Measurements from ENCODE around the gene DHRS3. TPM values are rescaled to one million over a fixed set of nuclear protein-coding genes. Genes with fewer than 3 reads are reported as not detected.
A peak's percentile ranks its signal among the peaks of the same experiment; 100 is the strongest.

Gene DHRS3
- total and polyA plus RNA-seq, 2 of the 13 experiments (the other 11 are each of a cell fraction or from before 2014, with no cell fraction given), result 48.5 to 90.5 TPM

DNA sequence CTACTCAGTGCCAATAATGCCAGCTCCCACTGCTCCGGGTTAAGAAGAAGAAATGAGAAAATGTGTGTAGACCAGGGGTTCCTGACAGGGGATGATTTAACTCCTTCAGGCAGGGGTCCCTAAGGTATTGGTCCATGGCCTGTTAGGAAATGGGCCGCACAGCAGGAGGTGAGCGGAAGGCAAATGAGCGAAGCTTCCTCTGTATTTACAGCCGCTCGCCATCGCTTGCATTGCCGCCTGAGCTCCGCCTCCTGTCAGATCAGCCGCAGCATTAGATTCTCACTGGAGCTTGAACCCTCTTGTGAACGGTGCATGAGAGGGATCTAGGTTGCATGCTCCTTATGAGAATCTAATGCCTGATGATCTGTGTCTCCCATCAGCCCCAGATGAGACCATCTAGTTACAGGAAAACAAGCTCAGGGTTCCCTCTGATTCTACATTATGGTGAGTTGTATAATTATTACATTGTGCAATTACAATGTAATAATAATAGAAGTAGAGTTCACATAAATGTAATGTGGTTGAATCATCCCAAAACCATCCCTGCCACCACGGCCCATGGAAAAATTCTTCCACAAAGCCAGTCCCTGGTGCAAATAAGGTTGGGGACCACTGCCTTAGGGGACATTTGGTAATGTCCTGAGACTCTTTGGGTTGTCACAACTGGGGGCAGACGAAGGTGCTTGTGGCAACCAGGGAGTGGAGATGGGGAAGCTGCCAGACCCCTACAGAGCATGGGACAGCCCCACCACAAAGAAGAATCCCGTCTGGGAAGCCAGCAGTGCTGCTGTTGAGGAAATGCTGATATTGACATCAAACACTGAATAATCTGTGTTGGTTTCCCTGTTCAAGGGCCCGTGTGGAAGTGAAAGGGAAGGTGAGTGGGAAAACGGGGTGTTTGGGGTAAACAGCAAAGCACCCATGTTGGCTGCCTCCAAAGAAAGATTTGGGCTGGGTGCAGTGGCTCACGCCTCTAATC is 60.8 kb downstream of the DHRS3 start:
- TF ChIP-seq FOXA3 (CRISPR knock-in tag; IDR thresholded peaks at IDR 0.05) (0 out of 2 replicates have a peak, but pooled peaks have one; percentile 2), TGIF2 (CRISPR knock-in tag; IDR thresholded peaks at IDR 0.05) (peak; percentile 38; the same call in 1 of the 2 replicates), SP5 (CRISPR knock-in tag; IDR thresholded peaks at IDR 0.05; ENCODE audit: borderline replicate concordance, low read depth) (peak; percentile 58; the same call in 1 of the 2 replicates)
- TF ChIP-seq, protein P1, sequence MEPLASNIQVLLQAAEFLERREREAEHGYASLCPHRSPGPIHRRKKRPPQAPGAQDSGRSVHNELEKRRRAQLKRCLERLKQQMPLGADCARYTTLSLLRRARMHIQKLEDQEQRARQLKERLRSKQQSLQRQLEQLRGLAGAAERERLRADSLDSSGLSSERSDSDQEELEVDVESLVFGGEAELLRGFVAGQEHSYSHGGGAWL (CRISPR knock-in tag; IDR thresholded peaks at IDR 0.05), result no peak
- Histone ChIP-seq H3K36me3 (replicated peaks in 1 of 2; ENCODE audit: control insufficient read depth in 1 of 2, insufficient read depth in 2 of 2, low read length in 2 of 2) (no peaks in the 10 kb centered on the region), H3K27ac (ENCODE audit: extremely low read length, insufficient read depth, low read length) (no peak overlapping the region), H3K9me3 (ENCODE audit: low read length) (no peaks in the 10 kb centered on the region), H3K27me3 (ENCODE audit: control insufficient read depth in 1 of 2, insufficient read depth in 2 of 2, low read length in 2 of 2) (peaks cover 0 to 12% of the 10 kb centered on the region in 2 experiments; a peak in 2 of 5 replicates), H3K9ac (ENCODE audit: insufficient read depth, low read depth, low read length) (no peak overlapping the region), H4K20me1 (ENCODE audit: insufficient read depth, low read length) (no peaks in the 10 kb centered on the region), H2AFZ (ENCODE audit: low read length) (no peak overlapping the region), H3K4me1 (ENCODE audit: insufficient read depth, low read length) (peaks cover 65% of the 10 kb centered on the region), H3K79me2 (ENCODE audit: insufficient read depth, low read length) (no peaks in the 10 kb centered on the region), H3K4me3 (replicated peaks in 1 of 3; ENCODE audit: insufficient read depth in 1 of 3, low read depth in 2 of 3, low read length in 3 of 3) (peak overlapping the region in 1 of 3 experiments; percentile 25; a peak in 1 of 6 replicates), H3K4me2 (ENCODE audit: low read depth, low read length) (peak overlapping the region; percentile 66)
- no peak for DNase-seq (ENCODE audit: low spot score)
- no peak for FAIRE-seq
- ChIA-PET CTCF (ENCODE audit: low intra/inter-chr PET ratio, low total read pairs) (no interaction called here), POLR2A (interaction anchor here (1.1 to 1.7 kb wide), 8 partner anchors 16 to 62 kb away, joined by 3 to 9 read pairs (median 5); partner anchors contain the start of gene DHRS3)
- no peak for ATAC-seq
- WGBS (ENCODE audit: low lambda C conversion rate), result 53% methylated on average over 9 of the region's 17 CpGs
- intact Hi-C loops (cut with micrococcal nuclease; ENCODE audit: unreplicated experiment), result no loop called here
- in situ Hi-C loops (cut with HindIII; ENCODE audit: extremely low pct_ligation_motif_present, low pct_unique_long_range_greater_than_20kb), result no loop called here
- BruUV-seq (replicated peaks), result no TSS peak

DNA sequence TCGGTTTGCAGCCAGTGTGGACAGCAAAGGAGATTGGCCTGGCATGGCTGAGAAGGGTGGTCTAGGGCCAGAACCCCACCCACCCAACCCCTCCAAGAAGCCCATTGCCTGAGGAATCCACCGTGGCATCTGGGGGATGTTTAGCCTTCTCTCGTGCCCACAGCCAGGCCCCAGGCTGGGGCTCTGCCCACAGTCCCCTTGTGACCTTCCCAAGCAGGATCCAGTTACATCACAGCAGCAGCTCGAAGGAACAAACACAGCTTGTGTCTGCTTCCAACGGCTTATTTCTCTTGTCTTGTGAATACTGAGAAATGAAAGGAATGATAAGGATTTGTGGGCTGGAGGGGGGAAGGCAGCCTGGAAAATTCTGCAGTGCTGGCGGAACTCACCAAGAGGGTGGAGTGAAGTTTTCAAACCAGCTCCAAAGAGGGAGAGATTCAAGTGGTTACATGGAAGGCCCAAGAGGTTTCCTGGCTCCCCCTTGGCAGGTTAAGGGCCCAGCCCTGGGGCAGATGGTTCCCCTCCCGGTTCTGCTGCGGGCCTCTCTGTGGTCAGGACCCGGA is 61.6 kb downstream of the DHRS3 start:
- peaks cover 0 to 12% of the 10 kb centered on the region in 2 experiments; a peak in 2 of 5 replicates for H3K27me3 ChIP-seq (ENCODE audit: control insufficient read depth in 1 of 2, insufficient read depth in 2 of 2, low read length in 2 of 2)
- H3K4me2 ChIP-seq (ENCODE audit: low read depth, low read length), result peak overlapping the region; percentile 66
- no peaks in the 10 kb centered on the region for H3K79me2 ChIP-seq (ENCODE audit: insufficient read depth, low read length)
- H3K9me3 ChIP-seq (ENCODE audit: low read length), result no peaks in the 10 kb centered on the region
- no peaks in the 10 kb centered on the region for H4K20me1 ChIP-seq (ENCODE audit: insufficient read depth, low read length)
- FAIRE-seq, result no peak
- CTCF ChIA-PET (ENCODE audit: low intra/inter-chr PET ratio, low total read pairs), result no interaction called here
- H2AFZ ChIP-seq (ENCODE audit: low read length), result peak overlapping the region; percentile 77
- H3K36me3 ChIP-seq (replicated peaks in 1 of 2; ENCODE audit: control insufficient read depth in 1 of 2, insufficient read depth in 2 of 2, low read length in 2 of 2), result no peaks in the 10 kb centered on the region
- no peak for DNase-seq (ENCODE audit: low spot score)
- no TSS peak for BruUV-seq (replicated peaks)
- 8% methylated on average over 8 of the region's 9 CpGs for WGBS (ENCODE audit: low lambda C conversion rate)
- ATAC-seq, result no peak
- POLR2A ChIA-PET, result interaction anchor here (1.1 to 1.7 kb wide), 8 partner anchors 16 to 63 kb away, joined by 3 to 9 read pairs (median 5); partner anchors contain the start of gene DHRS3
- H3K4me3 ChIP-seq (replicated peaks in 1 of 3; ENCODE audit: insufficient read depth in 1 of 3, low read depth in 2 of 3, low read length in 3 of 3), result peak overlapping the region in 1 of 3 experiments; percentile 25; a peak in 1 of 6 replicates
- H3K9ac ChIP-seq (ENCODE audit: insufficient read depth, low read depth, low read length), result no peak overlapping the region
- intact Hi-C loops (cut with micrococcal nuclease; ENCODE audit: unreplicated experiment), result no loop called here
- no peak overlapping the region for H3K27ac ChIP-seq (ENCODE audit: extremely low read length, insufficient read depth, low read length)
- in situ Hi-C loops (cut with HindIII; ENCODE audit: extremely low pct_ligation_motif_present, low pct_unique_long_range_greater_than_20kb), result no loop called here
- H3K4me1 ChIP-seq (ENCODE audit: insufficient read depth, low read length), result peaks cover 72% of the 10 kb centered on the region
- TF ChIP-seq, protein P2, sequence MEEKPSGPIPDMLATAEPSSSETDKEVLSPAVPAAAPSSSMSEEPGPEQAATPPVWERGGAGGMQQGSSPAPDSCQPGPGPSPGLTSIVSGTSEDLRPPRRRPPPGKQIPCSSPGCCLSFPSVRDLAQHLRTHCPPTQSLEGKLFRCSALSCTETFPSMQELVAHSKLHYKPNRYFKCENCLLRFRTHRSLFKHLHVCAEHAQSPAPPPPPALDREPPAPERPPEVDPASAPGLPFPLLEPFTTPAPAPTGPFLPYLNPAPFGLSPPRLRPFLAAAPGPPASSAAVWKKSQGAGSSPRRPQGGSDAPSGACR (CRISPR knock-in tag; IDR thresholded peaks at IDR 0.05), result no peak
- no peak for TF ChIP-seq ZNF496 (CRISPR knock-in tag; IDR thresholded peaks at IDR 0.05; ENCODE audit: insufficient replicate concordance)
- no peak for TF ChIP-seq RFXAP (CRISPR knock-in tag; IDR thresholded peaks at IDR 0.05; ENCODE audit: borderline replicate concordance)
- peak; percentile 52; the same call in 1 of the 2 replicates for TF ChIP-seq RARA (CRISPR knock-in tag; IDR thresholded peaks at IDR 0.05)
- TF ChIP-seq JDP2 (CRISPR knock-in tag; IDR thresholded peaks at IDR 0.05; ENCODE audit: borderline replicate concordance), result no peak
- TF ChIP-seq, protein P3, sequence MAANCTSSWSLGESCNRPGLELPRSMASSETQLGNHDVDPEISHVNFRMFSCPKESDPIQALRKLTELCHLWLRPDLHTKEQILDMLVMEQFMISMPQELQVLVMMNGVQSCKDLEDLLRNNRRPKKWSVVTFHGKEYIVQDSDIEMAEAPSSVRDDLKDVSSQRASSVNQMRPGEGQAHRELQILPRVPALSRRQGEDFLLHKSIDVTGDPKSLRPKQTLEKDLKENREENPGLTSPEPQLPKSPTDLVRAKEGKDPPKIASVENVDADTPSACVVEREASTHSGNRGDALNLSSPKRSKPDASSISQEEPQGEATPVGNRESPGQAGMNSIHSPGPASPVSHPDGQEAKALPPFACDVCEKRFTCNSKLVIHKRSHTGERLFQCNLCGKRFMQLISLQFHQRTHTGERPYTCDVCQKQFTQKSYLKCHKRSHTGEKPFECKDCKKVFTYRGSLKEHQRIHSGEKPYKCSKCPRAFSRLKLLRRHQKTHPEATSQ (CRISPR knock-in tag; IDR thresholded peaks at IDR 0.05; ENCODE audit: borderline replicate concordance), result no peak
- no peak for TF ChIP-seq TMF1 (CRISPR knock-in tag; IDR thresholded peaks at IDR 0.05; ENCODE audit: low read depth)
- TF ChIP-seq CEBPB (IDR thresholded peaks at IDR 0.05; ENCODE audit: borderline replicate concordance, low read depth, low read length), result 0 out of 2 replicates have a peak, but pooled peaks have one; percentile 1
- TF ChIP-seq ZNF460 (CRISPR knock-in tag; IDR thresholded peaks at IDR 0.05; ENCODE audit: borderline replicate concordance), result no peak
- peak; percentile 17; the same call in 1 of the 2 replicates for TF ChIP-seq BCL6 (CRISPR knock-in tag; IDR thresholded peaks at IDR 0.05)
